NCI-H1930 (cell line): ENCODE results near the gene REX1BD.

Experiments used
- DNase-seq, 2 experiments: peaks; one replicate each; lab custom pipeline; 2025; lab: John Stamatoyannopoulos, UW

REX1BD gene

GRCh38 chr19:18613589-18614234, 25.1 kb downstream of the REX1BD start:
- no peak for DNase-seq

DNA sequence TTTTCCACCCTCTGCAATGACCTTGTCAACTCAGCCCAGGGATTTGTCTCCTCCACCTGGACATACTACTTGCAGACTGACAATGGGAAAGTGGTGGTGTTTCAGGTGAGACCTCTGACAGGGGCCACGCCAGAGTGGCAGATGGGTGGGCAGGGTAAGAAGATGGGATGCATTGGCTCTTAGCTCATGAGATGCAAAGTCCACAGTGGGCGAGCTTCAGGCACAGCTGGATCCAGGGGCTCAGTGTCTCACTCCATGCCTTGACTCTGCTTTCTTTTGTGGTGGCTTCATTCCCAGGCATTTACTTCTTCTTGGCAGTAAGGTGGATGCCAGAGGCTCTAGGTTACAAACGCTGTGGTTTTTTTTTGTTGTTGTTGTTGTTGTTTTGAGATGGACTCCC, 27.4 kb downstream of the REX1BD start:
- no peak for DNase-seq

DNA sequence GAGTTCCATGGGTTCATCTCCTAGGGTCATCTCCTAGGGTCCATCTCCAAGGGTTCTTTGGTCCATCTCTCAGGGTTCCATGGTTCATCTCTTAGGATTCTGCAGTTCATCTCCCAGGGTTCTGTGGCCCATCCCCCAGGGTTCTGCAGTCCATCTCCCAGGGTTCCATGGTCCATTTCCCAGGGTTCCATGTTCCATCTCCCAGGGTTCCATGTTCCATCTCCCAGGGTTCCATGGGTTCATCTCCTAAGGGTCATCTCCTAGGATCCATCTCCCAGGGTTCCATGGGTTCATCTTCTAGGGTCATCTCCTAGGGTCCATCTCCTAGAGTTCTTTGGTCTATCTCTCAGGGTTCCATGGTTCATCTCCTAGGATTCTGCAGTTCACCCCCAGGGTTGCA, 29.0 kb downstream of the REX1BD start:
- no peak for DNase-seq

DNA sequence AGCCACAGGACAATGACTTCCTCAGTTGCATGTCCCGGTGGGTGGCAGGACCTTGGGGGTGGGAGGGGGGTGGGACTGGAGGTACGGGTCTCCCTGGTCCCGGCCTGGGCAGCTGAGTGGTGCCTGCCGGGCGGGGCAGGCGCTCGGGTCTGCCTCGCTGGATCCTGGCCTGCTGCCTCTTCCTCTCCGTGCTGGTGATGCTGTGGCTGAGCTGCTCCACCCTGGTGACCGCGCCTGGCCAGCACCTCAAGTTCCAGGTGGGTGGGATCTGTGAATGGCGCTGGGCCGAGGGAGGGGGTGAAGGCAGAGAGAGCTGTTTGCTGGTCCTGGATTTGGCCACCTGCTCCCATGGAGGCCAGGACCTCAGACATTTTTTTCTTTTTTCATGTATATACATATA, 29.6 kb downstream of the REX1BD start:
- DNase-seq: no peak

DNA sequence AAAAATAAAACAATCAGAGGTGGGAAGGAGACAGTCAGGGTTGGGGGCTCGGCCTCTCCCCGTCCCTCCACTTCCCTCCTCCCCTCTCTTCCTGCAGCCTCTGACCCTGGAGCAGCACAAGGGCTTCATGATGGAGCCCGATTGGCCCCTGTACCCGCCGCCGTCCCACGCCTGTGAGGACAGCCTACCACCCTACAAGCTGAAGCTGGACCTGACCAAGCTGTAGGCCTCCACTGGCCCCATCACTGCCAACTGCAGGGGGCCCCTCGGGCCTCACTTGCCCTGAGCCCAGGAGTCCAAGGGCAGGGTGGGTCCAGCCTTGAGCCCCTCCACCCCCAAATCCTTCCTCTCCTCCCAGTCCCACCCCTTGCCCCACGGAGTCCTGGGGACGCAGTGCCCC, 31.7 kb downstream of the REX1BD start:
- no peak for DNase-seq

DNA sequence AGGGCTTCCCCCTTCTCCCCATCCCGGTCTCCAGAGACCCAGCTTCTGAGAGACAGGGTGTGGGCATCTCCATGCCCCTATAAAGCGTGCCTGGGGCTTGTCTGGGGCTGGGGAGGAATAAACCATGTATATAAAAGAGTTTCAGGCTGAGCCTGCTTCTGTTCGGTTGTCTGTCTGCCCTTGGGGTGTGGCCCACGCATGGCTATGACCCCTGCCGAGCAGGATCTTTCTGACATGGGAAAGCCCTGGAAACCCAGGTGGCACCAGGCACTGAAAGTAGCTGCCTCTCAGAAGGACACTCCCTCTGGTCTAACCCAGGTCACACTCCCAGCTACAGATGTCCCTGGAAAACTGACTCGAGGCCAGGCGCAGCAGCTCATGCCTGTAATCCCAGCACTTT, 32.3 kb downstream of the REX1BD start:
- DNase-seq: no peak

GRCh38 chr19:18626906-18627305, 38.3 kb downstream of the REX1BD start:
- no peak for DNase-seq

DNA sequence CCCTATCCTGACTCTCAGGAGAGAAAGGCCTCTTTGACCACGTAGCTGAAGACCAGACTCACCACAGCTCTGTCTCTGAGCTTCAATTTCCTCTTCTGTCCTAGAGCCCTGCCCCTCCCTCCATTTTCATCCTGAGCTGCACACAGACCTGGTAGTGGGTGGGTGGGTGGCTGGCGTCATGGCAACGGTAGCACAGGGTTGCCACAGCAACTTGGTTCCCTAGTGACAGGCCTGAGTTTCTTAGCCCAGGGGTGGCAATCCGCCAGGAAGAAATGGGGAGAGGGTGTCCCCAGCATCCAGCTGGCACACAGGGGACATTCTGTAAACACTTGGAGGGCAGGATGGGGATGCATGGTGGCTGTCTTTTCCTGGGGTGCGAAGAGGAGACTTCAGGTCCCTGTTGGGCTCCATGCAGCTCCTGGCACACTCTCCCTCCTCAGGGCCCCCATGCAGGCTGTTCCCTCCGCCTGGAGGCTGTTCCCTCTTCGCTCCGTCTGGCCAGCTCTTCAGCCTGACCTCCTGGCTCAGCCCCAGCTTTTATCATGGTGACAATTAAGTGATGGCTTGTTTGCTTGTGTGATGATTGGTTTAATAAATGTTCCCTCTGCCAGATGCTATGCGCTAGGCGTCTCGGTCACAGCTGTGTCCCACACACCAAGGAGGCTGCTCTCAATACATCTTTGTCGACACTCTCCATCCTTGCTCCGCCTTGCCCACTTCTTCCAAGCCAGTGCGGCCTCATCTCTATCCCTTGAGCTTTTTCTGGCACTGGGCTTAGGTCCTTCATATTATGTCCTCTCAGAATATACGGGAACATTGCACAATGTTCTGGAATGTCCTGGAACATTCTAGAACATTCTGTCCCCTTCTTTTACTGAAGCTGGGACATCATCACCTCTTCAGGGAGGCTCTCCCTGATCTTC, 40.8 kb downstream of the REX1BD start:
- DNase-seq: no peak

GRCh38 chr19:18633321-18633720, 44.7 kb downstream of the REX1BD start:
- DNase-seq: no peak

DNA sequence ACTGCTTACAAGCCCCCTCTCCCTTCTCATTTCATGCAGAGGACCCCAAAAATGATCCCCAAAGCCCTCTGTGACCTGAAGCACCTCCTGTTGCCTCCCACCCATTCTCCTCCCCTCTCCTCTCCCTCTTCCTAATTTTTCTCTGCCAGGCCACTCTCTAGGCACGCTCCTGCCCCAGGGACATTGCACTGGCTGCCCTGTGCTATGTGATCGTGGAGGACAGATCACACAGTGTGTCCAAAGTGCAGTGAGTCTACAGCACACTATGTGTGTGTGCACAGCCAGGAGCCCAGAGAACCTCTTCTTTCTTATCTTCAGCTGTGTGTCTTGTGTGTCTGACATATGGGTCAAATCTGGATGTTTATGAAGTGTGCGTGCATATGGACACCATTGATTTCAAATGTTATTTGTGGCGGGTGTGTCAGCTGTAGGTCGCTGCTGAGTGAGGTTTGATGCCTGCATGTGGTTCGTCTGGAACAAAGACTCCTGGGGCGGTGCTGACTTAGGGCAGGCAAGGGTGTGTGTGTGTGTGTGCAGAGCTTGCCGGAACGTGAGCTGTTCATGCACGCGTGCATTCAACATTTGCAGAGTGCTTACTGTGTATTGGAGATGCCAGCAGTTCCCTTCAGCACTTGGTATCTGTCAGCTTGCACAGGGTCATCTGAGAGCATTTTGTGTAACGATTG, 46.2 kb downstream of the REX1BD start:
- no peak for DNase-seq

GRCh38 chr19:18635831-18636182, 47.2 kb downstream of the REX1BD start:
- no peak for DNase-seq

DNA sequence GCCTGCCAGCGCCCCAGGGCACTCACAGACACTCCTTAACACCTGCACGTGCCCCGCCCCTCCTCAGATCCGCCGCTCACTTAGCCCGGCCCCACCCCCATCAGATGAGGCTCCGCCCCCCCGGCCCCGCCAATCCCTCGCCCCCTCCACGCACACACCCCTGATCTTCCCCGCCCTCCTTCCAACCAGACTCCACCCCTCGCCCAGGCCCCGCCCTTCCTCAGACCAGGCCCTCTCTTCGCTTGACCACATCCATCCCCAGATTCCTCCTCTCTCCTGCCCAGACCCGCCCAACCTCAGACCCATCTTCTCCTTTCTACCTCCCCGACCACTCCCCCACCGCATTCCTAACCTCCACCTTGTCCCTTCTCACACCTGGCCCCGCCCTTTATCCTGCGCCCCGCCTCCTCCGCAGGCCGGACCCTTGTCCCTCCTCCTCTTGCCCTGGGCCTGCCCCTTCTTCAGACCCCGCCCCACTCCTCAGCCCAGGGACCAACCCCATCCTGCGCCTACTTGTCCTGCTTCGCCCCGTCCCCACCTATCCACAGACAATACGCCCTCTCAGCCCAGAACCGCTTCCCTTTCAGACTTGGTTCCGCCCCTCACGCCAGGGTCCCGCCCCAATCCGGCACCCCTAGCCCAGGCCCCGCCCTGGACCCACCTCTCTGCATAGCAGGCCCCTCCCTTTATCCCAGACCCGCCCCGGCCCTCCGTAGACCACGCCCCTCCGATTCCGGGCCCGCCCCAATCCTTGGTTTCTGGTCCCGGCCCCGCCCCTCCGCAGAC, 47.8 kb downstream of the REX1BD start:
- DNase-seq: peak; percentile 78 to 81

DNA sequence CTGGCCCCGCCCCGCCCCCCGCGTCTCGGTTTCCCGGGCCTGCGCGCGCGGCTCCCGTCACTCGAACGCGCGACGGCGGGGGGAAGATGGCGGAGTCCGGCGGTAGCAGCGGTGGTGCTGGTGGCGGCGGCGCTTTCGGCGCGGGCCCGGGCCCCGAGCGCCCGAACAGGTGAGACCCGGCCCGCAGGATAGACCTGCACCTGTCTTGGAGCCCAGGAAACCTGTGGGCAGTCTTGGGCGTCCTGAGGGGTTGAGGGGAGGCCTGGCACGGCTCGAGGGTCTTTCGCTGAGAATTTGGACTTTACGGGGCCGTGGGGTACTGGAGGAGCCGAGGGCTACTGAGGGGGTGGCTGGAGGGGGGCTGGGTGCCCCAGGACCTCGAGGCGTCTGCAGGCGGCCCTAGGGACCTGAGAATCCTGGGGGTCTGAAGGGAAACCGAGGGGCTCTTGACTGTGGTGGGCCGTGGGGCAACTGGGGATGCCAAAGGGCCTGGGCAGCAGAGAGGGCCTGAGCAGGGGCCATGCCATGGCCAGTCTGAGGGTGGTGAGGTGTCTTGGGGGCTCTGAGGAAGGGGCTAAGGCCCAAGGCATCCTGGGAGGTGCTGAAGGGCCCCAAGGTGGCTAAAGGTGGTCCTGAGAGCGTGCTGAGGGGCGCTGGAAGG, 48.5 kb downstream of the REX1BD start, which contains the start of gene KLHL26:
Gene KLHL26, plus strand, starts transcription at position 60 of the 661 bp plus-strand sequence. Its CDS starts 27 bp downstream, at position 87.
- no peak for DNase-seq

DNA sequence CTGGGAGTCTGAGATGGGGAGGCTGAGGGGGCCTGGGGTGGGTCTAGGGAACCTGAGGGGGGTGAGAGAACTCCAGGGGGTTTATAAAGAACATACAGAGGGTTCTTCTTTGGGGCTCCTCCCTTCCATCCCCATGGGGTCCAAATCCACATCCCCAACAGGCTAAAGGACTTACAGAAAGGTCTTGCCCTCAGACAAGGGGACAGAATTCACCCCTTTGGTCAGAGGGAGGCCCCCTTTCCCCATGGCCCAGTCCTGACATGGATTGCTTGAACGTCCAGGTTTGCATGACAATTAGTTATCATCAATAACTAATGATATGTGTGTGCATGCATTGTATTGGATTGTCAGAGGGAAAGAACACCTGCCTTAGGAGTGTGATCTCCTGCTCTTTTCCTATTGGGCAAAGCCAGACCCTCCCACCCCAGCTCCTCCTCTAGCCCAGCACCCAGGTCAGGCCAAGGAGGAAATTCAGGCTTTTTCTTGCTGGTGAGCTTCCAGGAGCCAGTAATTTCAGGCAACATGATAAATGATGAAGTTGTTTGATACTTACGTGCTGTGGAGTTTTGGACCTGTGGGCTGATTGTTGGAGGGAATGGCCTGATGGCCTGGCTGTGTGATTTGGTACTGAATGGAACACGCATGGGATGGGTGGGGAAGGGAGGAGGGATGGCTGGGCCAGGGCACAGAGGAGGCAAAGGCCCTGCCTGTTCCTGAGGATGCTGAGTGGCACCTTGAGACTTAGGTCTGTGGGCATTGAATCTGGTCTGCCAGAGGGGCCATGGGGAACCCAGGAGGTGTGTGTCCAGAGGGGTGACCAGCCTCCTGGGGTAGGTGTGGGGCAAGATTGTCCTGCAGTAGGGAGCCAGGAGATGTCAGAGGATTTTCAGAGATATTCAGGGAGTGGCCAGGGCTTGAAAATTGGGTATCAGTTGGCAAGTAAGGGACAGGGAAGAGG, 49.4 kb downstream of the REX1BD start:
- no peak for DNase-seq

GRCh38 chr19:18639706-18640243, 51.2 kb downstream of the REX1BD start:
- no peak for DNase-seq
